Suprapubic skin (tissue), 3 donors: Measurements from ENCODE around the gene TSSC4.

Experiments used
- CTCF ChIP-seq, 2 donors: fragments of 200-600 bp in 1 of 2; fragments of 450-650 bp in 1 of 2; sonication (generic) in 1 of 2; IDR thresholded peaks; one replicate each; pipeline ENCODE4 v1.5.1; 2016 to 2019; ENCODE audit warnings: antibody characterized with exemption in 2 of 2, mild to moderate bottlenecking in 1 of 2, moderate library complexity in 1 of 2
- EP300 ChIP-seq: sonication (generic); formaldehyde crosslinking; IDR thresholded peaks from one replicate; pipeline ENCODE4 v1.6.1; 2017; ENCODE audit warnings: antibody characterized with exemption

DNA sequence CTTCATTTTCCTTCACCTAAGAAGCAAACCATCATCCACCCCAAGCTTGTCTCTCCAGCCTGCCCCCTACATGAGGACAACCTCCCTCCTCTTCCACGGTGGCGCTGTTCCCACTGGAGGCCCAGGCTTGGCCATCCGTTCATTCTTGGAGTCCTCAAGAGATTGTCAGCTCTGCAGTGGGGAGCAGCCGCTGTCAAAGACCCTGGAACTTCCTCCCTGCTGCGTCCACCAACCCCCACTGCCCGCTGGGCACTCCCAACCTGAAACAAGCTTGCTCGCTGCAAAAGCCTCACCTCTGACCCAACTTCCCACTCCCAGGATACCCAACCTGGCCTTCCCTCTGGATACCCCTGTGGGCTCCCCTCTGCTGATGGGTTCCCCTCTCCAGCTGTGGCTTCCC lies 33.8 kb upstream of the TSSC4 start:
- TF ChIP-seq EP300 (no peak), CTCF (IDR thresholded peaks at IDR 0.05) (no peak)
